GM23338 (cell line): ENCODE measurements around the gene BIRC3. TPM values are rescaled to one million over a fixed set of nuclear protein-coding genes. Genes with fewer than 3 reads are reported as not detected.

Experiments
- ATAC-seq: fragments of 200-7000 bp; cut with Tn5 transposase; 3 replicates; pipeline ENCODE4 v1.9.1; 2020
- DNase-seq: peaks from one replicate; pipeline ENCODE4 v3.0.0-alpha.2; 2015; ENCODE audit warnings: low spot score
- H2AFZ ChIP-seq: fragments of 200-600 bp; sonication (generic); 2 replicates; pipeline ENCODE4 v1.8.0; 2016; ENCODE audit warnings: antibody characterized with exemption, mild to moderate bottlenecking, moderate library complexity
- H3F3A ChIP-seq: fragments of 200-600 bp; sonication (generic); replicated peaks from 2 replicates; pipeline ENCODE4 v1.8.0; 2017; ENCODE audit warnings: antibody characterized with exemption, mixed run types, low read depth
- H3K27ac ChIP-seq: fragments of 200-600 bp; sonication (generic); 2 replicates; pipeline ENCODE4 v1.6.1; 2016; ENCODE audit warnings: low read depth
- H3K27me3 ChIP-seq: fragments of 200-600 bp; sonication (generic); 2 replicates; pipeline ENCODE4 v1.8.0; 2016; ENCODE audit warnings: mild to moderate bottlenecking, mixed run types, moderate library complexity; ENCODE audit not compliant: insufficient read depth
- H3K36me3 ChIP-seq: fragments of 200-600 bp; sonication (generic); 2 replicates; pipeline ENCODE4 v1.8.0; 2016; ENCODE audit warnings: mild to moderate bottlenecking; ENCODE audit not compliant: insufficient read depth
- H3K4me1 ChIP-seq: fragments of 200-600 bp; sonication (generic); 2 replicates; pipeline ENCODE4 v1.8.0; 2016; ENCODE audit warnings: mild to moderate bottlenecking, moderate library complexity; ENCODE audit not compliant: insufficient read depth
- H3K4me2 ChIP-seq: fragments of 200-600 bp; sonication (generic); 2 replicates; pipeline ENCODE4 v1.7.1; 2017; ENCODE audit warnings: mixed run types
- H3K4me3 ChIP-seq: fragments of 200-600 bp; sonication (generic); 2 replicates; pipeline ENCODE4 v1.6.1; 2016; ENCODE audit warnings: mixed run types
- H3K79me2 ChIP-seq: fragments of 200-600 bp; sonication (generic); replicated peaks from 2 replicates; pipeline ENCODE4 v1.8.0; 2017; ENCODE audit warnings: mild to moderate bottlenecking; ENCODE audit not compliant: insufficient read depth
- H3K9me2 ChIP-seq: fragments of 200-600 bp; sonication (generic); 2 replicates; pipeline ENCODE4 v1.8.0; 2017; ENCODE audit not compliant: insufficient read depth
- H4K20me1 ChIP-seq: fragments of 200-600 bp; sonication (generic); replicated peaks from 2 replicates; pipeline ENCODE4 v1.8.0; 2017; ENCODE audit warnings: mild to moderate bottlenecking; ENCODE audit not compliant: insufficient read depth
- H3K27ac Mint-ChIP-seq: 2 replicates; pipeline ENCODE4 v1.8.0; 2020; ENCODE audit warnings: inconsistent platforms, mild to moderate bottlenecking, moderate library complexity, mixed read lengths
- H3K27me3 Mint-ChIP-seq: 3 replicates; pipeline ENCODE4 v1.8.0; 2022; ENCODE audit warnings: low read depth, mild to moderate bottlenecking, moderate library complexity, mixed read lengths, inconsistent platforms; ENCODE audit not compliant: insufficient read depth, poor library complexity
- H3K36me3 Mint-ChIP-seq: 3 replicates; pipeline ENCODE4 v1.8.0; 2021; ENCODE audit warnings: low read depth, mild to moderate bottlenecking, inconsistent platforms, moderate library complexity, mixed read lengths
- H3K4me1 Mint-ChIP-seq: 3 replicates; pipeline ENCODE4 v1.8.0; 2020; ENCODE audit warnings: mild to moderate bottlenecking, inconsistent platforms, mixed read lengths
- H3K4me3 Mint-ChIP-seq: 3 replicates; pipeline ENCODE4 v1.8.0; 2021; ENCODE audit warnings: moderate library complexity, mild to moderate bottlenecking, inconsistent platforms, mixed read lengths
- H3K9me3 Mint-ChIP-seq: 3 replicates; pipeline ENCODE4 v1.8.0; 2020; ENCODE audit warnings: moderate library complexity, mild to moderate bottlenecking, inconsistent platforms, mixed read lengths
- CREB1 ChIP-seq: fragments of 250-450 bp; sonication (Bioruptor Pico); IDR thresholded peaks from 2 replicates; pipeline ENCODE4 v1.5.0; 2020; ENCODE audit warnings: low read depth, mild to moderate bottlenecking, moderate library complexity
- EZH2 ChIP-seq: fragments of 200-600 bp; sonication (generic); IDR thresholded peaks from one replicate; pipeline ENCODE4 v1.8.0; 2017; ENCODE audit warnings: antibody characterized with exemption, mild to moderate bottlenecking, low read depth; ENCODE audit not compliant: unreplicated experiment
- JUNB ChIP-seq: IDR thresholded peaks from one replicate; pipeline ENCODE4 v1.6.1; 2016; ENCODE audit warnings: antibody characterized with exemption; ENCODE audit not compliant: unreplicated experiment
- NANOG ChIP-seq: IDR thresholded peaks from 2 replicates; pipeline ENCODE4 v1.6.1; 2016; ENCODE audit warnings: antibody characterized with exemption, borderline replicate concordance
- POLR2AphosphoS5 ChIP-seq: IDR thresholded peaks from 2 replicates; pipeline ENCODE4 v1.6.1; 2016; ENCODE audit warnings: antibody characterized with exemption, low read depth
- STAT1 ChIP-seq: IDR thresholded peaks from one replicate; pipeline ENCODE4 v1.6.1; 2016; ENCODE audit warnings: antibody characterized with exemption; ENCODE audit not compliant: unreplicated experiment
- ZNF114 ChIP-seq: fragments of 250-450 bp; sonication (Bioruptor Pico); IDR thresholded peaks from 2 replicates; pipeline ENCODE4 v1.5.0; 2020; ENCODE audit warnings: mild to moderate bottlenecking, moderate library complexity
- ZNF331 ChIP-seq: fragments of 250-450 bp; sonication (Bioruptor Pico); IDR thresholded peaks from 2 replicates; pipeline ENCODE4 v1.5.0; 2020; ENCODE audit warnings: low read depth, mild to moderate bottlenecking, moderate library complexity
- polyA plus RNA-seq: library from polyadenylated mRNA; unstranded; fragments of >200 nt; fragmentation: Nextera tagmentation; extraction: Ambion mirVana; gene quantifications from 2 replicates; pipeline ENCODE4 v1.2.1, GENCODE V29; 2016
- total RNA-seq: library from RNA; depleted of rRNA; stranded (reverse); fragments of >200 nt; shearing (Covaris generic); gene quantifications from 2 replicates; pipeline ENCODE4 v1.2.3, GENCODE V29; 2014
- TF ChIP-seq, protein P1 (sequence below), 2 experiments: fragments of 200-600 bp in 1 of 2; sonication (generic) in 1 of 2; conservative IDR thresholded peaks; 2 replicates each; pipeline versions ENCODE4 v1.5.1 to v1.6.1; 2016 to 2017; ENCODE audit warnings: antibody characterized with exemption in 2 of 2, low read depth in 2 of 2, mild to moderate bottlenecking in 2 of 2, moderate library complexity in 1 of 2

The BIRC3 gene
- total and polyA plus RNA-seq, 2 experiments from 2014 or later, result 0.03 TPM; not detected in 1

DNA sequence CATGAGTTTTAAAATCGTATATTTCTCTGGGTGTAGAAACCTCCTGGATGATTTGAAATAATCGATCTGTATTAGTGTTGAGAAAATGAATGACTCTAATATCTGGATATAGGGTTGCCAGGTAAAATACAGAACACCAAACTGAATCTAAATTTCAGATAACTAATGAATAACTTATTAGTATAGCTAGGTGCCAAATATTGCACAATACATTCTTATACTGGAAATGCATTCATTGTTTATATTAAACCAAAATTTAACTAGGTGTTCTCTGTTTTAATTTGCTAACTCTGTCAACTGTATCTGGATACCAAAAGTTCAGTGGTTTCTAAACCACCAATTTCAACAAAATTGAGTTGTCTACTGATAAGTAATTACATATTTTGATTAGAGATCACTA is 2.5 kb upstream of the BIRC3 start (continued):
- TF ChIP-seq, protein P1, sequence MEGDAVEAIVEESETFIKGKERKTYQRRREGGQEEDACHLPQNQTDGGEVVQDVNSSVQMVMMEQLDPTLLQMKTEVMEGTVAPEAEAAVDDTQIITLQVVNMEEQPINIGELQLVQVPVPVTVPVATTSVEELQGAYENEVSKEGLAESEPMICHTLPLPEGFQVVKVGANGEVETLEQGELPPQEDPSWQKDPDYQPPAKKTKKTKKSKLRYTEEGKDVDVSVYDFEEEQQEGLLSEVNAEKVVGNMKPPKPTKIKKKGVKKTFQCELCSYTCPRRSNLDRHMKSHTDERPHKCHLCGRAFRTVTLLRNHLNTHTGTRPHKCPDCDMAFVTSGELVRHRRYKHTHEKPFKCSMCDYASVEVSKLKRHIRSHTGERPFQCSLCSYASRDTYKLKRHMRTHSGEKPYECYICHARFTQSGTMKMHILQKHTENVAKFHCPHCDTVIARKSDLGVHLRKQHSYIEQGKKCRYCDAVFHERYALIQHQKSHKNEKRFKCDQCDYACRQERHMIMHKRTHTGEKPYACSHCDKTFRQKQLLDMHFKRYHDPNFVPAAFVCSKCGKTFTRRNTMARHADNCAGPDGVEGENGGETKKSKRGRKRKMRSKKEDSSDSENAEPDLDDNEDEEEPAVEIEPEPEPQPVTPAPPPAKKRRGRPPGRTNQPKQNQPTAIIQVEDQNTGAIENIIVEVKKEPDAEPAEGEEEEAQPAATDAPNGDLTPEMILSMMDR (conservative IDR thresholded peaks at IDR 0.05; ENCODE audit: low read depth in 2 of 2), result no peak
- TF ChIP-seq STAT1, result no peak

DNA sequence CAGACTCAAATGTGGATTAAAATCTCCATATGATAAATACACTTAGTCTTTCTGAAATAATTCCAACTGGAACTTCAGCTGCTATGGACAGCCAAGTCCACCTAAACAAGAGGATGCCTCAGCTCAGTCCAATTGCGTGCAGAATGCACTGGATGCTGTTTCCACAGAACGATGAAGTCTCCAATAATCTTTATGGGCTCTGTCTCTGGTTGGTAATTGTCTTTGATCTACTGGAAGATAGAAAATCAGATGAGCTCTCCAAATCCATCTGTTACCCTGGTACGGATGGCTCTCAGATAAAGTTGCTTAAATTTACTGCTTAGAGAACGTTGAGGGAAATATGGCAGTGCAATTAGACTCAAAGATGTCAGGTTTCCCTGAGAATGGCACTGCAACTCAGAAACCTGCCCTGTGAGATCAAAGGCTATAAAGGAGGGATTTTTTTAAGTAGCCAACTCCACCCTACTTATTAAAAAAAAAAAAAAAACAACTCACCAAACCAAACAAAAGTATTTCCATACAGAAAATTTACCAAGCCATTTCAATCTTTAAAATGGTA is 859 bp upstream of the BIRC3 start:
- TF ChIP-seq NANOG (no peak), ZNF114 (CRISPR knock-in tag) (no peak), ZNF331 (CRISPR knock-in tag) (no peak), POLR2AphosphoS5 (no peak), CREB1 (CRISPR knock-in tag) (no peak)
- H3K36me3 Mint-ChIP-seq, result no peaks in the 10 kb centered on the region
- Histone ChIP-seq H3K27me3 (peaks cover 4% of the 10 kb centered on the region; the same call in 1 of the 2 replicates), H3K79me2 (no peaks in the 10 kb centered on the region), H3K4me3 (no peak overlapping the region), H2AFZ (no peak overlapping the region), H3K9me2 (no peaks in the 10 kb centered on the region), H4K20me1 (no peaks in the 10 kb centered on the region), H3K36me3 (no peaks in the 10 kb centered on the region), H3F3A (no peaks in the 10 kb centered on the region), H3K4me2 (no peak overlapping the region), H3K4me1 (no peaks in the 10 kb centered on the region), H3K27ac (no peak overlapping the region)
- no peak for ATAC-seq
- H3K9me3 Mint-ChIP-seq, result no peaks in the 10 kb centered on the region; the same call in 2 of the 3 replicates
- no peak overlapping the region for H3K4me3 Mint-ChIP-seq
- H3K27ac Mint-ChIP-seq, result no peak overlapping the region
- peaks cover 10% of the 10 kb centered on the region for H3K27me3 Mint-ChIP-seq
- peaks cover 8% of the 10 kb centered on the region for H3K4me1 Mint-ChIP-seq
- no peak for DNase-seq

DNA sequence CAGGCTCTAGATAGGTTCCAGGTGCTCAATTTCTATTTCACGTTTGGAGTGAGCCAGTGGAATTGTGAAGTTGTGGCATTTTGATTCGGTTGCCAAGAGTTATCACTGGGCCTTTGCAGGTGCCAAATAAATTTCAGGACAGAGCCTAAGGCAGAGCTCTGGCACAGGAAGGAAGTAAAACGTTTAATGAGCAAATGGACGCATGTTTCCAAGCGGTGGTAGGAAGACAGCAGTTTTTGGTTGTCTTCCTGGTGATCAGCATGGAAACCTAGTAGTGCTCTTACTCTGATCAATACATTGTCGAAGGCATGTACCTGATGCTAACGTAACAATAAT is 452 bp downstream of the BIRC3 start:
- H2AFZ ChIP-seq, result peak overlapping the region; percentile 85
- Mint-ChIP-seq H3K27me3 (peaks cover 7% of the 10 kb centered on the region), H3K36me3 (no peaks in the 10 kb centered on the region), H3K27ac (no peak overlapping the region), H3K4me1 (peaks cover 8% of the 10 kb centered on the region), H3K9me3 (no peaks in the 10 kb centered on the region; the same call in 2 of the 3 replicates), H3K4me3 (peak overlapping the region; percentile 84)
- peaks cover 4% of the 10 kb centered on the region; the same call in 1 of the 2 replicates for H3K27me3 ChIP-seq
- no peaks in the 10 kb centered on the region for H3K36me3 ChIP-seq
- DNase-seq (no peak), ATAC-seq (no peak; the same call in 1 of the 3 replicates)
- no peaks in the 10 kb centered on the region for H3K79me2 ChIP-seq
- H3K4me2 ChIP-seq, result peak overlapping the region; percentile 74
- H3K27ac ChIP-seq, result no peak overlapping the region
- no peaks in the 10 kb centered on the region for H3F3A ChIP-seq
- H3K9me2 ChIP-seq, result no peaks in the 10 kb centered on the region
- H3K4me3 ChIP-seq, result peak overlapping the region; percentile 58
- TF ChIP-seq NANOG, result no peak
- TF ChIP-seq JUNB, result no peak
- TF ChIP-seq, protein P1 (conservative IDR thresholded peaks at IDR 0.05; ENCODE audit: low read depth in 2 of 2), result no peak
- no peak for TF ChIP-seq EZH2
- no peak for TF ChIP-seq STAT1
- H4K20me1 ChIP-seq, result no peaks in the 10 kb centered on the region
- H3K4me1 ChIP-seq, result no peaks in the 10 kb centered on the region
